ENCODE data around the gene TEX13D.

DNA sequence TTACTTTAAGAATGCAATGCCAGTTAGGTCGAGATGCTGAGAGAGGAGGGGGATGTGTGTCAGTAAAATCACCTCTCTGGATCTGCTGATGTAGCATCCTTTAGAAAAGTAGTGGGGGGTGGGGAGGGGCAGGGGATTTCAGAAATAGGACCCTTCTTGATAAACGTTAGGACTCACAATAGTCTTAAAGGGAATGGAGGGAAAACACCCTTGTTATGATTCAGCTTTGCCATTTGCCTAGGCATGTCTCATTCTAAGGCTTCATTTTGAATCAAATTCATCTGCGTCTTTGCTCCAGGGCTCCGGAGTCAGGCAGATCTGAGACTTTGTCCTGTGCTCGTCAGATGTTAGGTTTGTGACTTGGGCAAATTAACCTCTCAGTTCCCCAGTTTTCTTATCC lies 14.8 kb downstream of the TEX13D start:
- TF ChIP-seq EZH2phosphoT487 (IDR thresholded peaks at IDR 0.05; ENCODE audit: borderline replicate concordance) (no peak), RAD21 (IDR thresholded peaks at IDR 0.05; ENCODE audit: low read depth) (no peak), JUND (IDR thresholded peaks at IDR 0.05) (no peak), EZH2 (IDR thresholded peaks at IDR 0.05) (no peak)
- TF ChIP-seq, protein P1, sequence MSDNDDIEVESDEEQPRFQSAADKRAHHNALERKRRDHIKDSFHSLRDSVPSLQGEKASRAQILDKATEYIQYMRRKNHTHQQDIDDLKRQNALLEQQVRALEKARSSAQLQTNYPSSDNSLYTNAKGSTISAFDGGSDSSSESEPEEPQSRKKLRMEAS (IDR thresholded peaks at IDR 0.05): no peak
- TF ChIP-seq, protein P2, sequence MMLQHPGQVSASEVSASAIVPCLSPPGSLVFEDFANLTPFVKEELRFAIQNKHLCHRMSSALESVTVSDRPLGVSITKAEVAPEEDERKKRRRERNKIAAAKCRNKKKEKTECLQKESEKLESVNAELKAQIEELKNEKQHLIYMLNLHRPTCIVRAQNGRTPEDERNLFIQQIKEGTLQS (IDR thresholded peaks at IDR 0.05): no peak
